Motor neuron (in vitro differentiated cells): Measurements from ENCODE around the gene TP63. TPM values are rescaled to one million over a fixed set of nuclear protein-coding genes. Genes with fewer than 3 reads are reported as not detected.

Experiments
- ATAC-seq, 8 experiments: fragments of 200-7000 bp; cut with Tn5 transposase; replicated peaks in 6 of 8; 2 replicates each; pipeline ENCODE4 v1.8.0; 2021; ENCODE audit warnings: mild to moderate bottlenecking in 8 of 8, moderate library complexity in 8 of 8
- H3K27ac ChIP-seq, 2 donors: fragments of 250-450 bp; sonication (Bioruptor Pico); 2 replicates each; pipeline ENCODE4 v1.9.0; 2021; ENCODE audit warnings: antibody characterized with exemption in 2 of 2, mild to moderate bottlenecking in 2 of 2, moderate library complexity in 1 of 2
- H3K4me1 ChIP-seq, 2 donors: fragments of 250-450 bp; sonication (Bioruptor Pico); replicated peaks in 1 of 2; 2 replicates each; pipeline ENCODE4 v1.6.1; 2021; ENCODE audit warnings: antibody characterized with exemption in 2 of 2, mild to moderate bottlenecking in 2 of 2, moderate library complexity in 1 of 2
- H3K4me3 ChIP-seq, 5 donors: fragments of 250-450 bp; sonication (Bioruptor Pico); 2 replicates each; pipeline ENCODE4 v1.9.0; 2021; ENCODE audit warnings: antibody characterized with exemption in 5 of 5, mild to moderate bottlenecking in 5 of 5, moderate library complexity in 4 of 5
- WGBS, 10 experiments: fragments of 450-650 bp; shearing (Covaris generic); methylation state at CpG; one replicate each; pipeline ENCODE4 v1.0.0; 2022; 5-methylcytosine and 5-hydroxymethylcytosine counted together
- in situ Hi-C, 9 experiments: fragments of 400-800 bp; cut with MboI; loops; one replicate each; pipeline ENCODE4 v1.15.0; 2021; ENCODE audit warnings: low sequenced_read_pairs in 9 of 9, low pct_unique_long_range_greater_than_20kb in 2 of 9; ENCODE audit not compliant: unreplicated experiment in 9 of 9
- total RNA-seq, 8 experiments: library from RNA; unstranded; fragments of 300-600 nt; gene quantifications; 2 replicates each; pipeline versions ENCODE4 v1.2.3 to v1.2.4, GENCODE V29; 2022

Gene TP63
- total RNA-seq, 8 experiments from 2014 or later, result 0.05 to 1.5 (median 0.38) TPM

DNA sequence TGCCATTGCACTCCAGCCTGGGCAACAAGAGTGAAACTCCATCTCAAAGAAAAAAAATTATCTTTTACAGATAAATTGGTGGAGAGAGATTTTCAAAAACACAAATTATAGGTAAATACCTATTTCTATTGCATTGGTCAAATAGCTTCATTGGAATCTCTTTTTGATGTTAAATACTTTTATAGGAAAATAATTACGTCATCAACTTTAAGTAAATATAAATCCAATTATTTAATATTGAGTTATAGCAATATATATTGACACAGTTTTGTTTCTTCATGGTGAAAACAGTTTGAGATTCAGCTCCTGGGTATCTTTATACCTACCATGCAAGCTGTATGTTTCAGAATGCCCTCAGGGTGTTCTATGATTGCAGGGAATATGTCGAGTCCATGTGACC lies 172.1 kb downstream of the TP63 start:
- no peak for ATAC-seq
- in situ Hi-C loops, result no loop called here
- H3K27ac ChIP-seq, result no peak overlapping the region
- no peak overlapping the region for H3K4me3 ChIP-seq
- H3K4me1 ChIP-seq, result peaks cover 11 to 14% of the 10 kb centered on the region in 2 donors
- WGBS, 10 experiments, result 68 to 100% (median 89%) methylated on average over 2 of the region's 2 CpGs; no CpG with 5 or more reads in 3 of the 10 experiments

DNA sequence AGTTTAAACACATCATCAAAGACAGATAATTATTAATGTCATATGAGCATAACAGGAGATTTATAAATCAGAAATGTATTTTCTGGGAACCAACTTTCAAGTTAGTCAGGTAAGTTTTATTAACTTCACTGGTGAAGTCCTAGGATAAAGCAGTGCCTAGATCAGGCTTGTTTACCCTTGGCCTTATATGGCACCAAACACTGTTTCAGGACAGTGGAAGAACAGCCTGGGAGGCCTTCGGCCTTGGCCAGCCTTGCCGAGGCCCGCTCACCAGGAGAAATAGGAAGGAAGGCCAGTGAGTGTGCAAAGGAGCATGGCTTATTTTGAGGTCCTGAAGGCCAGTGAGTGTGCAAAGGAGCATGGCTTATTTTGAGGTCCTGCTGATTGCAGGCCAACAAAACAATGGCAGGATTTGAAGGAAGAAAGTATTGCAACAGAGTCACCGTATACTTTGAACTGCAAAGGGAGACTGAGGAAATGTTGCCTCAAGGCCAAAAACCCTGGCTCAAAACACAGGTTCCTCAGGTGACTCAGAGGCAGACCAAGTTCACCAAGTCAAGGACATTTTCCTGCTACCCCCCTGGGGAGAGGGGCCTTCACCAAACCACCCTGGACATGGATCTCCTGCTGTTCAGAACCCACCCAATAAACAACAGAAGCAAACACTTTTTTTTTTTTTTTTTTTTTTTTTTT lies 174.3 kb downstream of the TP63 start:
- H3K27ac ChIP-seq, result no peak overlapping the region
- H3K4me1 ChIP-seq, result peaks cover 11 to 14% of the 10 kb centered on the region in 2 donors
- WGBS, 10 experiments, result 30 to 100% (median 83%) methylated on average over 1 to 4 of the region's 4 CpGs; no CpG with 5 or more reads in 3 of the 10 experiments
- H3K4me3 ChIP-seq, result no peak overlapping the region
- in situ Hi-C loops, result no loop called here
- no peak for ATAC-seq

DNA sequence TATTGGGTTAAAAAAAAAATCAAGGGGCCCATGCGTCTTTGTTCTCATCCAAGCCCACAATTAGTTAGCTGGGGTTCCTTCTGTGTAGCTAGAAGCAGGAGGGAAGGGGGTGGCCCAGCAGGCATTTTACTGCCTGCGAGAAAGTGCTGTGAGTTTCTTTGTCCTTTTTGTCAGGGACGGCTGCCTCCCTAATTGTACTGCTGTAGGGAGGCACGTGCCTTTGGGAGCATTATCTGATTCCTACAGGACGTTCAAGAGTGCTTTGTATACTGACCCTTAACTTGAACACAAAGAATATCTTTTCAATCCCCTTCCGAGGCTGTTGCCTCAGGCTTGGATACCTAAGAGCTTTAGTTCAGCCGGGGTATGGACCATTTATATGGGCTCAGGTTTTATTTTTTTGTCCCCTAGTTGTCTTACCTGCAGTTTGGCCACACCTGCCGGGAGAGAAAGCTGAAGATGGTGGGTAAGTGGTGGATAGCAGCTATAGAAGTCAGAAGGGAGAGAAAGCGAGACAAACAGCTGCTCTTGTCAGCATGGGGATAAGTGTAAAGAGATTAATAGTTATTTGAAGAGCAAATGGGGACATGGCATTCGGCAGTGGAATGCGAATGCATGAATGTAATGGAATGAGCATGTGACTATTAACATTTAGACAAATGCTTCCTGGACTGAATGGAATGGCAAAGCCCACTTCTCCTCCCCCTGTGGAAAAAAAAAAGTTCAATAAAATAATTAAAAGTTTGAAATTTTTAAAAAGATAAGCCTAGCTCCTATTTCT lies 175.2 kb downstream of the TP63 start:
- WGBS, 10 experiments, result 0 to 62% (median 7%) methylated on average over 2 to 10 of the region's 11 CpGs
- H3K4me1 ChIP-seq, result peaks cover 11 to 14% of the 10 kb centered on the region in 2 donors
- peak overlapping the region in 1 of 2 donors; percentile 60 for H3K27ac ChIP-seq
- no peak overlapping the region for H3K4me3 ChIP-seq
- in situ Hi-C loops, result no loop called here
- peak; percentile 68 to 95 (median 90) for ATAC-seq

DNA sequence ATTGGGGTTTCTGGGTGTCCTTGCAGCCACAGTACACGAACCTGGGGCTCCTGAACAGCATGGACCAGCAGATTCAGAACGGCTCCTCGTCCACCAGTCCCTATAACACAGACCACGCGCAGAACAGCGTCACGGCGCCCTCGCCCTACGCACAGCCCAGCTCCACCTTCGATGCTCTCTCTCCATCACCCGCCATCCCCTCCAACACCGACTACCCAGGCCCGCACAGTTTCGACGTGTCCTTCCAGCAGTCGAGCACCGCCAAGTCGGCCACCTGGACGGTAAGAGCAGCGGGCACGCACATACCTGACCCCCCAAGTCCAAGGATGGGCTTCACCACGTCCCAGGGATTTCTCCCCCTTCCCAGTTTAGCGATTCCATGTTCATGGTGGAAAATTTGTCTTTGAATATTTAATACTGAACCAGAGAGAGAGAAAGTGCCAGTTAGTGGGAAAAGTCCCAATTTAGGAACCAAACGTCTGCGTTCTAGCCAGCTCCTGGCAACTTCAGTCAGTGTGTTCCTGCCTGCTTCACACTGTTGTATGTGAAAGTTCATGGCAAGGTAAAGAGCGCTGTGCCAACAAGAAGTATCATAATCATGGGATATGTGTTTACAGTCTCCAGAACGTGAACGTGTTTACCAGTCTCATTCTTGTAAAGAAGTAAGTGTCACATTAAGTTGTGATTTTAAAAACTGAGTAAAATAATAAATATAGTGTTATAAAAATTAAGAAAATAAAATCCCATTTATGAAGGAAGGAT lies 177.2 kb downstream of the TP63 start:
- H3K4me1 ChIP-seq, result peaks cover 11 to 14% of the 10 kb centered on the region in 2 donors
- WGBS, 10 experiments, result 85 to 100% (median 95%) methylated on average over 1 to 18 of the region's 29 CpGs
- H3K4me3 ChIP-seq, result no peak overlapping the region
- in situ Hi-C loops, result no loop called here
- no peak for ATAC-seq
- H3K27ac ChIP-seq, result no peak overlapping the region

DNA sequence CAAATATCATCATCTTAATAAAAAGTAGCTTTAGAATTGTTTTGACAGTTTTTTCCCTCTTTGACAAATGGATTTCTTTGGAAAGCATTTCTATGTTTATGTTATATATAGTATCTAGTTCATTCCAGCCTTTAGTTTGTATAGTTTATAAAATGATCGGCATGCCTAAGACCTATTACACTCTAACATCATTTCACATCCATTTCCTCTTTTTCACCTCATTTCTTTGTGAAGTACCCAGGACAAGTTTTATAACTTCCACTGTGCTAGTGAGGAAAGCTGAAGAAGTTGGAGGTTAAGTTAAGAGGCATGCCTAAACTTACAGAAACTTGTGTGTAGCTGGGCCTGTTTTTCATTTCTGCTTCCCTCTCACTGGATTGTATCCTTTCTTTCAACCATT lies 178.4 kb downstream of the TP63 start:
- 27 to 100% (median 100%) methylated on average over 1 of the region's 1 CpG; no CpG with 5 or more reads in 1 of the 10 experiments for WGBS, 10 experiments
- no peak for ATAC-seq
- no peak overlapping the region for H3K27ac ChIP-seq
- peaks cover 14 to 22% of the 10 kb centered on the region in 2 donors for H3K4me1 ChIP-seq
- H3K4me3 ChIP-seq, result no peak overlapping the region
- in situ Hi-C loops, result no loop called here

DNA sequence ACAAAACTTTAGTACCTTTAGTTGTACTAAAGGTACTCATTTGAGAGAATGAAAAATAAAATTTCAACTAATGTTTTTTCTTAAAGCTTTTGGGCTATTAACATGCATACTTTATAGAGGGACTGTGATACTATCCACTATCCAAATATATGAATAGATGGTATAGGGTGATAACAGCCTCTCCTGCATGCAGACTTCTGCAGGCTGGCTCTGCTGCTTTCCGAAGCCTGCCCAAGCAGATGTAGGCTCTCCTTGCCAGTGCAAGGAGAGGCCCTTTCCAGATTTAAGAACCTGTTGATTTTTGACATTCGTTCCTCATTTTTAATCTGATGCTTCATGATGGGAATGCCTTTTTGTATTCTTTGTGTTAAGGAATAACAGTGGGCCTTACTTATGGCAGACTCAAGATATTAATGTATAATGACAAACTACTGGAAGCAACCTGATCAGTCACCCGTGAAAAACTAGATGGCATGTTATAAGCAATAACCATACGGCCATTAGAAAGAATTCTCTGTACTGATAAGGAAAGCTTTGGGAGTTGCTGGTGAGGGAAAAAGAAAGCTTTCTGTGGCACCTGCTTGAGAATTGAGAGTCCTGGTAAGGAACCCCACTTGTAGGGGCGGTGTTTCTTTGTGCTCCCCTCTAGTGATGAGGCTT lies 181.7 kb downstream of the TP63 start:
- in situ Hi-C loops, result no loop called here

DNA sequence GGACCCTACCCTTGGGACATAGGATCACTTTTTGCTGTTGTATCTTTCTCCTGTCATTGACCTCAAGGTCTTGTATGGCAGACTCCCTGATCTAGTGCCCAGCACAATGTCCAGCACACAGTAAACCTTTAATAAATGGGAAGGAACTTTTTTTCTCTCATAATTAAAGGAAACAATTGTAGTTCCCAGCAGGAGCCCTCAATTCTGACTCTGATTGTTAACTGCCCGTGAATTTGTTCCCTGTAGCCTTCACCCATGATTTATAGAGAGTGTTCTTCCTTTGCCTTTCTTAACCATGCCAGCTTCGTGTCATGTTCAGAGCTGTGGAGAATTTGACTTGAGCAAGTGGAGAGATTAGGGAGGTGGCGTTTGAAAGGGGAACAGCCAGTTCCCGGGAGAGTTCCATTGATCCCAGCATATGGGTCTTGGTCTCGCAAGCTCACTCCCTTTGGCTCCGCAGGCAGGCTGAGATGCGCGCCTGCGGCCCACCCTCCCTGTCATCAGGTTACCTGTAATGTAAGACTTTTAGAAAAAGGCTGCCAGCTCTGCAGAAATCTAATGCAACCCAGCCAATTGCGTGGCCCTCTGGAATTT lies 182.6 kb downstream of the TP63 start:
- Histone ChIP-seq H3K27ac (no peak overlapping the region), H3K4me3 (no peak overlapping the region), H3K4me1 (peaks cover 0 to 13% of the 10 kb centered on the region in 2 donors)
- WGBS, 10 experiments, result 0 to 93% (median 51%) methylated on average over 1 to 9 of the region's 10 CpGs; no CpG with 5 or more reads in 1 of the 10 experiments
- in situ Hi-C loops, result no loop called here
- ATAC-seq, result no peak

More for the DNA sequence above, 181.7 kb downstream of the TP63 start:
- H3K27ac ChIP-seq, result no peak overlapping the region
- WGBS, 10 experiments, result 61 to 100% (median 79%) methylated on average over 1 to 4 of the region's 5 CpGs; no CpG with 5 or more reads in 1 of the 10 experiments
- peaks cover 0 to 13% of the 10 kb centered on the region in 2 donors for H3K4me1 ChIP-seq
- no peak overlapping the region for H3K4me3 ChIP-seq
- peak in 1 of 8 experiments; percentile 59 for ATAC-seq

DNA sequence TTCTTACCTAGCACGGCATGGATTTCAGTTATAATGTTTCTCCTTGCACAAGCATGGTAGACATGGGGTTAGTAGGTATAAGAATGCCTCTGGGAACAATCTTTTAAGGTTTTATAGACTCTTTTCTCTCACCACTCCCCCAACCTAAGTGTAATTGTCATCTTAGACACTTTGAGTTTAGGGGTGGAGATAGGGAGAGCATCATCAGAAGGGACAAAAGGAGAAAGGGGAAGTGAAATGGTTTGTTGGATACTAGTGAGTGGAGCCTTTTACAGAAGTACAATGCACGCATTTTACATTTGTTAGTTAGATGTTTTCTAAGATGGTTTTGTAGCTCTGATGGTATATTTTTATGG lies 189.2 kb downstream of the TP63 start:
- Histone ChIP-seq H3K4me1 (no peaks in the 10 kb centered on the region), H3K4me3 (no peak overlapping the region), H3K27ac (no peak overlapping the region)
- in situ Hi-C loops, result no loop called here
- no peak for ATAC-seq
- 25 to 100% (median 100%) methylated on average over 1 to 2 of the region's 2 CpGs; no CpG with 5 or more reads in 3 of the 10 experiments for WGBS, 10 experiments

DNA sequence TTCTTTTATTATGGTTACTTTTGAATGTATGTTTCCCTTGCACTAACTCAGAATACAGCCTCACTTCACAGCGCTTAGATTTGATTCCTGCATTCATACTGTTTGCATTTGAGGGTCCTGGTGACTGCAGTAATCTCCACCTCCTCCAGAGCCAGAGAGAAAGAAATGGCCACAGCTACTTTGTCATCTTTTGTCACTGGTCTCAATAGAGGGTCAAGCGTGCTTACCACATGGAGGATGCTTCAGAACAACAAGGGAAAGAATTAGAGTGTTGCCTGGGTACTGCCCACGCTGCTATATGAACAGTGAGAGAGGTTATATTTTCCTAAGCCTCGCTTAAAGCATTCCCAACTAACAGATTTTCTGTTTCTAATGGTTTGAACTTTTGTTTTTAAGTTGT lies 190.1 kb downstream of the TP63 start:
- ATAC-seq, result peak in 5 of 8 experiments; percentile 57 to 83 (median 65)
- H3K4me3 ChIP-seq, result no peak overlapping the region
- H3K4me1 ChIP-seq, result no peaks in the 10 kb centered on the region
- in situ Hi-C loops, result no loop called here
- WGBS, 10 experiments, result 11 to 100% (median 44%) methylated on average over 1 to 4 of the region's 4 CpGs
- H3K27ac ChIP-seq, result no peak overlapping the region

DNA sequence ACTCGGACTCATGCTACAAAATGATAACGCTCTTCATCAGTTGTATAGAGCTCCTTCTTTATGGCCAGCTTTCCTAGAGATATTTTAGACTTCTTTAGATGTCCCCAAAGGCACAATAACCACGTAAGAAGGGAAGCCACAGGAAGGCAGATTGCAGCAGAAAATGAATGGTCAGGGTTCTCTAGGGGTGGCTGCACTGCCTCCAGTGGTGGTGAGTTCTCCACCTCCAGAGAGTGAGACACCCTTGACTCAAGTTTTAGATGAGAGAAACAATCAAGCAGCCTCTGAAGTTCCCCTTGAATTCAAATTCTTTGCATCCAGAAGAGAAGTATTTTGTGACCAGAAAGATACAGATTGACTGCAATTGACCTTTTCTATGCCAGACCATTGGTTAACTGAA lies 191.5 kb downstream of the TP63 start:
- in situ Hi-C loops, result no loop called here
- ATAC-seq, result no peak
- WGBS, 10 experiments, result 71 to 100% (median 89%) methylated on average over 1 to 3 of the region's 3 CpGs; no CpG with 5 or more reads in 2 of the 10 experiments
- Histone ChIP-seq H3K4me3 (no peak overlapping the region), H3K4me1 (no peaks in the 10 kb centered on the region), H3K27ac (no peak overlapping the region)

DNA sequence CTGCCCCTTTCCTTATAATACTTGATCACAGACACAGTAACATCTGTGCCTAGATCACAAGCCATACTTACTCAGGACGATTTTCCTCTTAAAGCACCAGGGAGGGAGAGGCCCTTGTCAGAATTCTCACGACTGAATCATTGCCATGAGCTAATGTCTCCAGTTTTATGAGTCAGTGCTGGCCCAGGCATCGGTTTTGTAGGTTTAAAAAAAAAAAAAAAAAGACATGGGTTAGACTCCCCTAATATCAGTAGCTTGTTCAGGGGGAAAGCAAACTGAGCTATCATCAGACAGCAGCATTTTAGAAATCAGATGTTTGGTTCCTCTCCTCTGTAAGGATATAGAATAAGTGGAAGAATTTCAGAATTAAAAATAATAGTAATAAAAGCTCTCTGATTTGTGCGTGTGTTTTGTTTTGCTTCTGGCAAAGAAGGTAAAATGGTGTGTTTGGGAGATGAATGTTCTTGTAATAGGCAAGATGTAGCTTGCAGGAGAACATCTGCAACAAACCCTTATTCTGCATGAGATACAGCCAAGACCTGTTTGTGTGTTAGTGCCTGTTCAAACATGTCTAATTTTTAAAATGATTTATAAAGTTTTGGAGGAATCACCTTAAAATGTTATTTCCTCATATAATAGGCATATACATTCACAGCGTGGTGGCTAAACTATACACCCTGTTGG lies 193.6 kb downstream of the TP63 start:
- Histone ChIP-seq H3K4me3 (no peak overlapping the region), H3K27ac (no peak overlapping the region), H3K4me1 (no peaks in the 10 kb centered on the region)
- WGBS, 10 experiments, result 13 to 100% (median 60%) methylated on average over 1 to 5 of the region's 5 CpGs
- peak in 7 of 8 experiments; percentile 94 to 100 (median 96) for ATAC-seq
- in situ Hi-C loops, result no loop called here

DNA sequence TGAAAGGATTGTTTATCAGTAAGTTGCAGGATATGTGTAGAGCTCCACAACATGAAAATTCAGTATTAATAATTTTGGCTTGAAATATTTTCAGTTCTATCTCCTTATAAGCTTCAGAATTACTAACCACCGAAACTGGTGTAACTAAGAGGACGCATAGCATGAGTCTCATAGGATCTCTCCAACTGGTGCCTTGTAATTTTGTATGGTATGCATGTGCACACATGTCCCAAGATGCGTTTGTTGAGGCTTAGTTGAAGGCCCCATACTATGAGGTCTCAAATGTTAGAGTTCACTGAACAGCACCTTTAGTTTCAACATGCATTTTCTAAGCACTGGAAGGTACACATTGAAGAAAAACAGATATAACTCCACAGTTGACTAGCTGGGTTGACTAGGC lies 195.4 kb downstream of the TP63 start:
- ATAC-seq, result no peak
- in situ Hi-C loops, result no loop called here
- H3K27ac ChIP-seq, result no peak overlapping the region
- no peaks in the 10 kb centered on the region for H3K4me1 ChIP-seq
- no peak overlapping the region for H3K4me3 ChIP-seq
- 78 to 100% (median 92%) methylated on average over 1 to 3 of the region's 3 CpGs; no CpG with 5 or more reads in 1 of the 10 experiments for WGBS, 10 experiments
